Erythroblast (primary cell): Measurements from ENCODE around the gene DUSP9.
"Not testable (repeated sequence)": the region's sequence is repeated elsewhere in the genome, so short reads cannot be mapped to it uniquely, and the experiment has no call there.

Experiments
- DNase-seq, 2 experiments: peaks; one replicate each; lab custom pipeline; 2025; lab: John Stamatoyannopoulos, UW
- GATA1 ChIP-seq: IDR thresholded peaks from 2 replicates; pipeline ENCODE4 v1.6.1; 2011; ENCODE audit warnings: low read depth, mild to moderate bottlenecking, control low read depth, low read length, moderate library complexity
- POLR2A ChIP-seq: IDR thresholded peaks from 2 replicates; pipeline ENCODE4 v1.6.1; 2011; ENCODE audit warnings: mild to moderate bottlenecking, low read length

The DUSP9 gene

DNA sequence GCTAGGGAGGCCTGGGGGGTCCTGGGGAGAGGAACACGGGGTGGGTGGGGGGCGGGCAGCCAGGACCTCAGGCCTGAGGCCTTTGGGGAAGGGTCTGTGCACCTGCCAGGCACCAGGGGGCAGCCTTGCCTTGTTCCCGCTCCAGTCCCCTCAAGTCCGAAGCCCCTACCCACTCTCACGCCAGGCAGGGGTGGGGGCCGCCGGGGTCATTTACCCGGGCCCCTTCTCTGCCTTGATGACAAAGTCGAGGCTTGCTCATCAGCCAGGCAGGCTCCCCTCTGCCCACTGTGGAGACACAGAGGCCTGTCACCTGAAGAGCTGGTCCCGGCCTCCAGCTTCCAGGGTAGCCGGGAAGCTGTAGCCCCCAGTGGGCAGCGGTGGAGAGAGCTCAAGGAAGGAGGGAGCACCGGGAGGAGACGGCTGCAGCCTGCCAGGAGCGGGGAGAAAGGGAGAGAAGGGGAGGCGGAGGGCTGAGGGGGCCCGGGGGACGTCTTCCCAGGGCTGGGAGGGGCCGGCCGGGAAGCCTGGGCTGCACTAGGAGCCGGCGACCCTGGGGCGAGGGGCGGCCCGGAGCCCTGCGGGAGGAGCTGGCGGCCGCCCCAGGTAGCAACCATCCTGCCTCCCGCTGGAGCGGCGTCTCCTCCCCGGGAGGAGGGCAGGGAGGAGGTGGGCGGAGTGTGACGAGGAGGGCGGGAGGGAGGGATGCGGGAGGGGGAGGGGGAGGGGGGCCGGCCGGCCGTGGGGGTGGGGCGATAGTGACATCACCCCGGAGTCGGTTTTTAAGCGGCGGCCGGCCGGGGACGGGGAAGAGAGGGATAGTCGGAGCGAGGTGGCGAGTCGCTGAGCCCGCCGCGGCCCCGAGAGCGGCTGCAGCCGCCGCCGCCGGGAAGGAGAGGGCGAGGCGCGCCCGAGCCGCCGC lies 40.4 kb downstream of the DUSP9 start, which contains the start of gene SLC6A8:
TSS of gene SLC6A8 (plus strand) at position 806 of the 919 bp plus-strand sequence. CDS start 649 bp downstream, outside the sequence.
- peak; percentile 77 to 88 for DNase-seq
- no peak for TF ChIP-seq GATA1
- no peak for TF ChIP-seq POLR2A

GRCh38 chrX:153688071-153688470 lies 41.1 kb downstream of the DUSP9 start:
- peak; percentile 48 to 65 for DNase-seq
- TF ChIP-seq POLR2A = no peak
- no peak for TF ChIP-seq GATA1

DNA sequence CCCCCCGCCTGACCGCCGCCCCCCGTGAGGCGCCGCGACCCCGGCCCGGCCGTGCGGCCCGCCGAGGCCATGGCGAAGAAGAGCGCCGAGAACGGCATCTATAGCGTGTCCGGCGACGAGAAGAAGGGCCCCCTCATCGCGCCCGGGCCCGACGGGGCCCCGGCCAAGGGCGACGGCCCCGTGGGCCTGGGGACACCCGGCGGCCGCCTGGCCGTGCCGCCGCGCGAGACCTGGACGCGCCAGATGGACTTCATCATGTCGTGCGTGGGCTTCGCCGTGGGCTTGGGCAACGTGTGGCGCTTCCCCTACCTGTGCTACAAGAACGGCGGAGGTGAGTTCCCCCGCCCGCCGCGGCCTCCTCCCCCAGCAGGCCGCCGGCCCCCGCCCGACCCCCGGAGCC lies 41.5 kb downstream of the DUSP9 start:
- TF ChIP-seq POLR2A (no peak), GATA1 (no peak)

GRCh38 chrX:153688911-153689590 lies 42.0 kb downstream of the DUSP9 start:
- TF ChIP-seq GATA1 (no peak), POLR2A (no peak)
- DNase-seq = peak; percentile 54 to 64

More for the DNA sequence above, 41.5 kb downstream of the DUSP9 start:
- DNase-seq = peak; percentile 45 to 64

DNA sequence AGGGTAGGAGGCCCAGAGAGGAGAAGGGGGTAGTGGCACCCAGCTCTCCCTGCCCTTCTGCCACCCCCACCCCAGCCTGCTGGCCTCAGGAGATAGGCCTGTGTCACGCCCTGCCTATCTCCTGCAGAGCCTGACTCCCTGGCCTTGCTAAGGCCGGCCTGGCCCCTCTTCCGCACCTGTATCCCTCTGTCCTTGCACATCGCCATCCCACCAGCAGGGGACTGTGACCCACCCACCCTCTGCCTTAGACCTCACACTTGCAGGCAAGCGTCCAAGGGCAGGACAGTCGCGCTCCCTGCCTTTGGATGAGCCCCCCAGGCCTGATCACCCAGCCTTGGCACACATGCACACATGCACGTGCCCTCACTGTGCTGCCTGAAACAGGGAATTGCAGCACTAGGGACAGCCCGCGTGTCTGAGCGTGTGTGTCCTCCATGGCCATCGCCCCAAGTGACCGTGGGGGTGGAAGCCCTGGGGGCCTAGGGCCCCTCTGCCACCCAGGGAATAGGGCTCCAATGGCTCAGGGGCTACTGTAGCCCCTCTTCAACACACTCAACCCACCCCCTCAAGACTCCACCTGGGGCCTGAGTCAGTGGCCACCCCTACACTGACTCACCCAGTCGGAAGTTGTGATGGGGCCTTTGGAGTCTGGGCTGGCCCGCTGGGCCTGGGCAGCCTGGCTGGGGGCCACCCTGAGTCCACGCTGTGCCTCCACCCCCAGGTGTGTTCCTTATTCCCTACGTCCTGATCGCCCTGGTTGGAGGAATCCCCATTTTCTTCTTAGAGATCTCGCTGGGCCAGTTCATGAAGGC lies 42.9 kb downstream of the DUSP9 start:
- DNase-seq = peak; percentile 84 to 89
- no peak for TF ChIP-seq GATA1
- peak; percentile 58 for TF ChIP-seq POLR2A

GRCh38 chrX:153690466-153690865 lies 43.5 kb downstream of the DUSP9 start:
- TF ChIP-seq GATA1 (no peak), POLR2A (no peak)
- DNase-seq = no peak

GRCh38 chrX:153691032-153691827 lies 44.2 kb downstream of the DUSP9 start:
- DNase-seq = not testable (repeated sequence)

- no peak for DNase-seq
- TF ChIP-seq GATA1 (no peak), POLR2A (no peak)
These were observed 45.0 kb downstream of the DUSP9 start for GRCh38 chrX:153692003-153692402.

GRCh38 chrX:153692611-153693156 lies 45.7 kb downstream of the DUSP9 start:
- DNase-seq = no peak
- no peak for TF ChIP-seq GATA1
- no peak for TF ChIP-seq POLR2A

DNA sequence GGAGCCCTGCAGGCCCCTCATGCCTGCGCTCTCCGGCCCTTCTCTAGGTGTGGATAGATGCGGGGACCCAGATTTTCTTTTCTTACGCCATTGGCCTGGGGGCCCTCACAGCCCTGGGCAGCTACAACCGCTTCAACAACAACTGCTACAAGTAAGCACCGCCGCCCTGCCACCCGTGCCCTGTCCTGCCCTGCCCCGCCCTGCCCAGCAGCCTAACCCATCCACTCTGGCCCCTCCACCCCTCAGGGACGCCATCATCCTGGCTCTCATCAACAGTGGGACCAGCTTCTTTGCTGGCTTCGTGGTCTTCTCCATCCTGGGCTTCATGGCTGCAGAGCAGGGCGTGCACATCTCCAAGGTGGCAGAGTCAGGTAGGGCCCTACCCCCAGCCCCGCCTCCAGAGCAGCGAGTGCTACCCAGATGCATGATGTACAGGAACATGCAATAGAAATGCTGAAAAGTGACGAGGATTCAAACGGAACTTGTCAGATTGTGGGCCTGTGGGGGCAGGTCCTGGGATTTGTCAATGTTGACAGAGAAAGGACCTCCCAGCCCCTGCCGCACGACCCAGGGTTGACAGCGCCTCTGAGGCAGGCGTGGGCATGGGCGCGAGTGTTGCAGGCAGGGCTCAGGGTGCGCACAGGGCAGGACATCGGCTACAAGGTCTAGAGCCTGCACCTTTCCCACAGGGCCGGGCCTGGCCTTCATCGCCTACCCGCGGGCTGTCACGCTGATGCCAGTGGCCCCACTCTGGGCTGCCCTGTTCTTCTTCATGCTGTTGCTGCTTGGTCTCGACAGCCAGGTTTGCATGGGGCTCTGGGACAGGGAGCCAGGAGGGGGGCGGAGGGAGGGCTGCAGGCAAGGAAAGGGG lies 46.4 kb downstream of the DUSP9 start:
- no peak for TF ChIP-seq POLR2A
- no peak for TF ChIP-seq GATA1
- no peak for DNase-seq

- not testable (repeated sequence) for DNase-seq
These were observed 47.3 kb downstream of the DUSP9 start for GRCh38 chrX:153694256-153694655.
